ENCODE data around the gene LPP.

Gene LPP

DNA sequence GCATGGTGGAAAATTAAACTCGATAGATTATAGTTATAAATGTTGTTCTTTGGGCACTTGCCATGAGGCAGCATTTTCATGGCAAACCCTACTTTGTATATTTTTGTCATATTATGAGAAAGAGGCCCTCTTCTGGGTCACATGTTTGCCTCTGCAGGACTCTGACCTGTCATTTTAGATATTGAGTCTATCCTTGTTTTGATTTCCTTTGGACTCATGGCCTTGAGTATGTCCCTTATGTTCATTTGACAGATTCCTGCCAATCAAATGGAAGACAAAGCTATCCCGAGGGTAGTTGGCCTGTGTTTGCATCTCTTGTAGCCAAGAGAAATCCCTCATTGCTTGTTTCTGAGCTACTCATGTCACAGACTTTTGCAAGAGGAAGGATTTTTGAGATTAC is 226.3 kb downstream of the LPP start:
- DNase-seq = no peak

DNA sequence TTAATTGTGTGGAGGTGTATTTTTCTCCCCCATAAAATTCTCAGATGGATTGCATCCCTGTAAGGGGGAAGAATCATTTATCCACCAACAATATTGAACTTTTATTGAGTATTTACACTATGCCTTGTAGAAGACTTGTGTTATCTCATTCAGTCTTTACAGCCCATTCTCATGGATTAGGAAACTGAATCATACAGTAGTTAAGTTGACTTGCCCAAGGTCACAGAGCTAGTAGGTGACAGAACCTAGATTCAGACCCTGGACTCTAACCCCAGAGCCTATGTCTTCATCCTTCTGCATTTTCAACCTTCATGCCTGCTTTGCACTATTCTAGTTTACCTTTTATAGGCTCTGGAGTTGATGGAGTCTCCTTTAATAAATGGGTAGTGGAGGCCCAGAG is 226.8 kb downstream of the LPP start:
- no peak for DNase-seq

DNA sequence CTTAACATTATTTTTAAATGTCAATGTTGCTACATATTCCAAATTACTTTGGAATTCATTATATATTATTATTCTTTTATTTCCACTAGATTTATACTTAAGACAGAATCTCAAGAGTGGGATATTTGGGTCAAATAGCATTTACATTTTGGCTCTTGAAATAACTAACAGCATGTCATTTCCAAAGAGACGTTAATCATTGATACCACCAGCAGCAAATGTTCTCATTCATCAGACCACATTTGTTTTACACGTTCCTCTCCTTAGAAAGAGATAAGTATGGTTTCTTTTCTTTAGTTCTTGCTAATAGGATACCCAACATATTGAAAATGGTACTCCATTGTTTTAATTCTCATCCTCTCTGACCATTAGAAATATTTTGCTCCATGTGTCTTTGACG is 229.8 kb downstream of the LPP start:
- DNase-seq = no peak

DNA sequence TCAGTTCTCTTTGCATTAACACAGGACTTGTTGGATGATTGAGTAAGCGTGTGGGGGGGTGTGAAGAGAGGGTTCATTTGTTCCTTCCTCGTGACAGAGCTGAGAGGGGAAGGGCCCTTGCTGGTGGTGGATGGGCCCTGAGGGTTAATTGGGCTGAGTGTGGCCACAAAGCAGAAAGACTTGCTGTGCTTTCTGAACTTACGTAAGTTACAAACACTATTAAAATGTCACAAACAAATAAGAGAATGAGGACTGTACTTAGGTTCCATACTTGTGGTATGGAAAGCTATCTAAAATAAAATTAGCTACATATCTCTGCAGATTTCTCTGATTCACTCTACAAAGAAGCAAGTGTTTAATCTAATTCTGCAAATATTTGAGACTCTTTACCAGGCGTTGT is 231.3 kb downstream of the LPP start:
- no peak for DNase-seq

DNA sequence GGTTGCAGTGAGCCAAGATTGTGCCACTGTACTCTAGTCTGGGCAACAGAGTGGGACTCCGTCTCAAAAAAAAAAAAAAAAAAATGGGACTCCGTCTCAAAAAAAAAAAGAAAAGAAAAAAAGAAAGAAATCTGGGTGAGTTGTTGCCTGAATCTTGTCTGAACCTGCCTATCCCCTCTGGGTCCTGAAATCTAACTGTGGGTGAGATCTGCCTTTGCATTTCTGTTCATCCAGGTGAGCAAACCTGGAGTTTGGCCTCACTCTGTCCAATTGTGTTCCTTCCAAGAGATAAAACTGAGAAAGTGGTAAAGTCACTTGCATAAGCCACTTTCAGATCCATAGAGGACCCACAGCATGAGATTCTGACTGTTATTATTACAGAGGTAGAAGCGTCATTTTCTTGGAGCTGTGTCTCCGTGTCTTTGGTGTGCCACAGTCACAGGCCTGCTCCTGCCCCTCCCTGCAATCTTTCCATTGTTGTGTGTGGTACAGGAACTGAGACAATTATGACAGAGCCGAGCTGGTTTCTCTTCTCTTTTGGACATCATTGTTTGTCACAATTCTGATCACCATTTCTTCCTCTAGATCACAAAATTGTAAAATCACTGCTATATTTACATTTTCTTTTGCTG is 235.9 kb downstream of the LPP start:
- no peak for DNase-seq

DNA sequence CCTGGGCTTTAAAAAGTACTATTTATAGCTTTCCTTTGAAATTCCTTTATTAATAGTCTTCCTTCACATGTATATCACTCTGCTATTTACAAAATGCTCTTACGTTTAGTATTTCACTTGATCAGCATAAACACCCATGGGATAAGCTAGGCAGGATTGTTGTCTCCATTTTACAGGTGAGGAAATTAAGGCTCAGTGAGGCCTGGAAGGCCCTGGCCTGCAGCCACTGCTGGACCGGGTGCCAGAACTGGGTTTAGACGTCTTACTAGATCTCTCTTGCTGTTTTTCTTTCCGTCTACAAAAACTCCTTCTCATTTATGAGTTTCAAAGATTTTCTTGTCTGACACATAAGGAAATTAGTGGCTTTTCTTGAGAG is 236.4 kb downstream of the LPP start:
- no peak for DNase-seq

DNA sequence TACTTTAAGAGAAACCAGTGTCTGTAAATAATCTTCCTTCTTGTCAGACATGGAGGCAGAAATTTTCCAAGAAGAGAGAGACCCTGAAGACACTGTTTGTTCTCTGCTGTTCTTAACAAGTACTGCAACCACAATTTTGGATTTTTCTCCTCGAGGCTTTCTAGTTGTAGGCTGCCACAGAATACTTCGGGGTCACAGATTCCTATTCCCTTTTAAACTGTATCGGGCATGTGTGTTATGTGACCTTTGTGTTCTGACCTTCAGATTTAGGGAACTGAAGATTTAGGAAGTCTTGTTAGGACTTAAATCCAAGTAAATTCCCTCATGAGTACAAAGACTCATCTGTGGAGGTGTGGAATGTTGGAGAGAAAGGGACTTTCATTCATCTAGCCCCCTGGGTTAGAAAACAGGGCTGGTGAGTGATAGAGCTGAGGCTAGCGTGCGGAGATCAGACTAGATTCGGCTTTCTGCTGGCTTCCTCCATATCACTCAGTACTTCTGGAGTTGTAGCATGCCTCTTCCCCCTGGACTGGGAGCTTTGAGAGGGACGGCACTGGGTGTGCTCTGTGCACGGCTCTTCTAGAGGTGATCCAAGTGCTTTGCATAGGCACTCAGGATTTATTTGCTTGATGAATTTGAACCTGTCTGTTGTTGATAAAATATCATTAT is 237.0 kb downstream of the LPP start:
- DNase-seq = no peak

DNA sequence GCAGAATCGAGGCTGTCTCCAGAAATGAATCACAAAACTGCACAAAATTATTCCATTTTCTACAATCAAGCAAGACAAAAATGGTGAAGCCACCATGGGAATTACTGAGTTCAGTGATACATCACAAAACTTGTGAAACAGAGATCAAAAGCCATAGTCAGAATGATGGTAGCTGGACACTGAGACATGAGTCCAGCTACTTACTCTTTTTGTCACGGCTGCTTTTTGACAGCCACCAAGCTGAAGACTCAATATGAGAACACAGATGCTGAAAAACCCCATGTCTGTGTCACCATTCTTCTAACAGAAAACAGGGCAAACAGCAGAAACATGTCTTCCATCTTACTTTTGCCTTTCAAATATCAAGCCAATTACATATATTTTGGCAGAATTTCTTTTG is 237.6 kb downstream of the LPP start:
- DNase-seq = no peak

DNA sequence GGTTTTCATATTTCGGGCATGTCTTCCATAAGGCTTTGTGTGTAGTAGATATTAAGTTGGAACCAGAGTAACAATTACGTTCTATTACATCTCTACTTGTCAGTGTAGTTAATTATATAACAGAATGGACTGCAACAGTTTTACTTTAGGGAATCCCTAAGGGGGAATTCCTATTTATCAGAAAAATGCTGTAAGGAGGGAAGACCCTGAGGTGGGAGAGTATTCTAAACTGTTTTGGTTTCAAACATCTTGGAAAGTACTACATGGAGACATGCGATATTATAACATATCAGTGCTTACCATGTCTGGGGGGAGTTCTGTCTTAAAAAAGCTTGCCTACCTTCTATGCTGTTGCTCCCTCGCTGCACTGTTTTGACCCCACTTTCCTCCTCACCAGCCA is 238.1 kb downstream of the LPP start:
- no peak for DNase-seq

DNA sequence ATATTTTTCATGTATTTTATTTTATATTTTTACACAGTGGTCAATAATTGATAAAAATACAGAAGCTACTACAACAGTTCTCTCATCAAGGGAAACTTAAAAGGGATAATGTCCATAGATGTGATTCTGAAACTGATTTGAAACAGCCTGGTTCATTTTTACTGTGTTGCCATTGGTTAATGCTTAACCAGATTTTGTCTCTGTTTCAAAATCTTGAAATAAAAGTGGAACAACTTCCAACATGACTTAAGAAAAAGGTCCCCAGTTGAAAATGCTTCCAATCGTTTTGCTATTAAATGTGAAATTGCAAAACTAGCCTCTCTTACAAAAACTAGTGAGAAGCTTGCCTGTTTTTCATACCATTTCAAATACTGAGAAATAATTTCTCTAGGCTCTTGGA is 240.7 kb downstream of the LPP start:
- no peak for DNase-seq

DNA sequence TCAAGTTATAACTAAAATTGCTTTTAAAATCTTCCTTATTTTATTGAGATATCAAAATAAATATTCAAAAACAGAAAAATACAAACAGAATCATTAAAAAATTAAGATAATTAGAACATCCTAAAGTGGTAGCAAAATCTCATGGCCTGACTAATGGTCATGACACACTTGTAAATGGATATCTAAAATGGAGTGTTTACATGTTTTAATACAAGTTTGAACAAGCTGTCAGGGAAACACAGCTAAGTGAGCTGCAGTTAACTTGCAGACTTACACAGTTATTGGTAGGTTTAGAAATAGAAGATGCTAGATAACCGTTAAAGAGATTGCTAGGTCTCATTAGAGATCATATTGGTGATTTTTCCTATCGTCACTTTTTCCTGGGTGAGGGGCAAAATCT is 242.3 kb downstream of the LPP start:
- DNase-seq = no peak

DNA sequence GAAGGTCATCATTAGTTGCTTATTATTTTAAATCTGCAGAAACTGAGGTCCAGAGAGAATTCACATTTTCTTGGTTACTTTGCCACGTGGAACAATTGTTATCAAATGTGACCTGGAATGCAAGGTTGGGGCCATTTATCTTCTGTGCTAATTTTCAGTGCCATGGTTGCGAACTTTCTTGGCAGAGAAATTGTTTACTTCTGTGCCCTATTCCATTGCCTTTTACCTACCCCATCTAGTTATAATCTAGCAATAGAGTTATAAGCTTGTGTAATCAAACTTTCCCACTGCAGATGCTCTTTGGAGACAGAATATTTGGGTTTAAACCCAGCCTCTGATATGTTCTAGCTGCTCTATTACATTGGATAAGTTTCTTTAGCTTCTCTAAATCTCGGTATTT is 242.9 kb downstream of the LPP start:
- DNase-seq = no peak

DNA sequence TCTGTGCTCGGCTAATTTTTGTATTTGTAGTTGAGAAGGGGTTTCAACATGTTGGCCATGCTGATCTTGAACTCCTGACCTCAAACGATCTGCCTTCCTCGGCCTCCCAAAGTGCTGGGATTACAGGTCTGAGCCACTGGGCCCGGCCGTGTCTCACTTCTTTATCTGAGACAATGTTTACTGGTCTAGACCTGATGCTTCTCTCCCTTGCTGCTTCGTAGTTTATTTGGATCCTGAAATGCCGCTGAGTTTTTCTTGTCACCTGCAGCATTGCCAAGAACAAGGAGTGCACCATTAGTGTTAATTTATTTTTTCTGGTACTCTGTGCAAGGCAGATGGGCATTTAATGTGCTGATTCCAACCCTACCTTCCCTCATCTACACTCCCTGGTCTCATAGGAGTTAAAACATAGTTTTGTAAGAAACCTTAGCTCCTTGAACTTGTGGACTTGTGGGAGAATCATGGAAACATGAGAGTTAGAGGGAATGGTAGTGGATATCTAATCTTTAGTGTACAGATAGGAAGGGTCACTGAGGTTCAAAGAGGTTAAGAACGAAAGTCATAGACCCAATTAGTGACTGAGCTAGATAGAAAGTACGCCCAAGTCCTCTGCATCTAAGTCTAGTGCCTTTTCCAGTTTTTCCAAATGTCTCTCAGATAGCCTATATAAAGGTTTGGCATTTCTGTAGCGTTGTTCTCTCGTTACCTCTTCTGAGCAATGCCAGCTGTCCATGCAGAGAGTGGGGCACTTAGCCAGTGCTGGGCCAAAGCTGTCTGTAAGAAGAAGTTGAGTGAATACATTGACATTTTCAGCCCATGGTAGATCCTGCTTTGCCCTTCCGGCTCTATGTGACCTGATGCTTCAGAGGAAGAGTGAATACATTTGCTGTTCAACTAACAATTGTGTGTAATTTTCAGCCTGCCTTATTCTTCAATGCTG is 244.1 kb downstream of the LPP start:
- no peak for DNase-seq

DNA sequence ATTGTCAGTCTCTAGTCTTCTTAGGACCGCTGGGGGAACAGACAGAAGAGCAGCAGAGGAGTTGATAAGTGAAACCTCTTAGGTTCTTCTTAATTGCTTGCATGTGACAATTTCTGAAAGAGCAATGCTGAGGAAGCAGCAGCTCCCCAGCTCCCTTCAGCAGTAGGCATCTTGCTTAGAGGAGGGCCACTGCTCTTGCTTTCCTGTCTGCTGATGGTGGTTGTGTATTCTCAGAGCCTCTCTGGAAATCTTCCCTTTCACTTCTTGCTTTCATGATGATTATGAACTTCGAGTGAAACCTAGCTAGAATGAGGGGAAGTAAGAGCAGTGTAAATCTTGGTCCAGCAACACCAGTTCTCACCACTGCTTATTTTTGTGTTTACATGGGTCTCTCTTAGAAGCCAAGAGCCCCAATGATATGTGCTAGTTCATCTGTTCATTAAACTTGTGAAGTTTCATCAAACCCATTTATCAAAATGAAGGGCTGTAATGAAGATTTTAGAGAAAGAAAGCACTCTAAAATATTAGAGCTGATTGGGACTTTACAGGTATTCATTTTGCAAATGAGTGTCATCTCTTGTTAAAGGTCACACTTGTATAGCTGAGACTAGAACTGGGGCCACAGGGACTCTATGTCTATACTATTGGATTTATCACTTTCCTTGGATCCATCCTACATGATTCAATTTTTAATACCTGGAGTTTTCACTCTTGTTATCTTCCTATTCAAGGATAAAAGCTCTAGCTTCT is 246.7 kb downstream of the LPP start:
- no peak for DNase-seq

DNA sequence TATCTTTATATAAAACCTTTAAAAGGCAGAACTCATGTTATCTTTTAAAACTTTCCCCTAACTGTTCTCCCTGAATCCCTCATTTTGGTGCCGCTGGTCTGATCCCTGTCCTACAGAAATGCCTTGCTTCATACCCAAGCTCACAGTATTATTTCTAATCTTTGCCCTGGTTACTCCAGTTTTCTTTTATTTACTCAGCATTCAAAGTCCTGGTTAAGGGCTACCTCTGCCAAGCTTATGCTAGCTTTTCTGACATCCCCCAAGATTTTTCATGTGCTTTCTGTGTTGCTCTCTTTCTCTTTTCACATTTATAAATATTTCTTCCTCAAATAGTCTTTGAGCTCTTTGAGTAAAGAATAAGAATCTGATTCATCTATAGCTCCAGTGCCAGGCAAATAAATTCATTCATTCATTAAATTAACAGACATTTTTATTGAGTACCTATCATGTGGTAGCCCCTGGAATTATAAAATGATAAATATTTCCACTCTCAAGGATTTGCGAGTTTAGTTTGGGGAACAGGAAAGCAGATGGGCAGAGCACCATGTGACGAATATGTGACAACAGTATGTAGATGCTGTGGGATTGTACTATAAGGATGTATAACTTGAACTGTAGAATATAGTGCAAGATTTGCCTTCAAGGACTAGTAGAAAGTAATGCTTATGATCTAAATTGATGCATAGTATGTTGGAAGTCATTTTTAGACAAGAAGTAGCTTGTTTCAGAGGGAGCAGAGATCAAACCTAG is 247.5 kb downstream of the LPP start:
- DNase-seq = no peak

DNA sequence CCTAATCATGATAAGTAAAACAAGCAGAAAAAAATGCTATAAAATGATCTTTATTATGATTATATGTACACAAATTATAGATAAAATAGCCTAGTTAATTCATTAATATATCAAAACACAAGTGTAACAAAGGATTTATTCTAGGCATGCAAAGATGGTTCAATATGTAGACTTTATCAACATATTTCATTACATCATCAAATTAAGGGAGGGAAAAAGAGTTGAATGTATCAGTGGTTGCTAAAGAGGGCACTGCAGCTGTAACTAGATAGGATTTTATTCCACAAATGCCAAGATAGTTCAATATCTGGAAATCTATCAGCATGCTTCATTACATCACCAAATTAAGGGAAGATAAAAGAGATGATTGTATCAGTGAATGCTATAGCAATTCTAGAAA is 248.3 kb downstream of the LPP start:
- DNase-seq = no peak

DNA sequence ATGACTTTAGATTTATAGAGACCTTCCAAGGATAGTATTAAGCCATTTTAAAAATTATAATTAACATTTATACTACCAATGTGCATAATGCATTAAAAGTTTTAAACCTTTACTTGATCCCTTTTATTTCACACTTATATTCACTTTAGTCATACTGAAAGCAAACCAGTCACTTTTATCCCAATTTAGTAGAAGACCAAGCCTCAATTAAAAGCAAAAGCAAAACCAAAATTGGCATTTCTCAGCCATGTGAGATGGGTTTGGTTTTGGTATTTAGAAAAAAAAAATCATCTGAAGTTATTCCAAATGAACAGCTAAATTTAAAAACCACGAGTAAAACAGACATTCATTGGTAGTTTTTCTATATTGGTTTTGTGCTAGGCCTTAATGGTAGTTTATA is 249.4 kb downstream of the LPP start:
- no peak for DNase-seq

DNA sequence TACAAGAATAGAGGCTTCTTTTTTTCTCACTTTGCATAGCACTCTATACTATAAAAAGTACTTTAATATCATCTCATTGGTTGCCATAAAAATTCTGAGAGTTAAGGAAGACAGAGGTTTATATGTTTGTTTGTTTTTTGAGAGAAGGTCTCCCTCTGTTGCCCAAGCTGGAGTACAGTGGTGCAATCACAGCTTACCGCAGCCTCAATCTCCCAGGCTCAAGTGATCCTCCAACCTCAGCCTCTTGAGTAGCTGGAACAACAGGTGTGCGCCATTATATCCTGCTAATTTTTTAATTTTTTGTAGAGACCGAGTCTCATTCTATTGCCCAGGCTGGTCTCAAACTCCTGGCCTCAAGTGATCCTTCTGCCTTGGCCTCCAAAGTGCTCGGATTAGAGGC is 250.2 kb downstream of the LPP start:
- no peak for DNase-seq

DNA sequence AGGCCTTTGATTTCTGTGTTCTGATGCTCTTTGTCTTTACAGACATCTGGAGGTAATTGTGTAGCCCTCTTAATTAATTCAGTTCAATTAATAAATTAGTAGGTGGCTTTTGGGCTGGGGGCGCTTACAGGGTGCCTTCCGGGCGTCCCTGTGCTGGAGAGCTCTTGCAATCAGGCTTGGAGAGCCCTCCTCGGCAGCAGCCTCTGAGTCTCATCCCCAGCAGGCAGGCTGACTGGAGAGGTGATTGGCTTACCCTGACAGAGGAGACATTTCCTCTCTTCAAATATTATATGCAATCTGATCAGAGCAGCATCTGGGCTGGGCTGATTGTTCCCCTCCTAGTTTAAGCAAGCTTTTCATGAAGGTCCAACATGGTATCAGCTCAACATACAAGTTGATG is 250.7 kb downstream of the LPP start:
- no peak for DNase-seq

DNA sequence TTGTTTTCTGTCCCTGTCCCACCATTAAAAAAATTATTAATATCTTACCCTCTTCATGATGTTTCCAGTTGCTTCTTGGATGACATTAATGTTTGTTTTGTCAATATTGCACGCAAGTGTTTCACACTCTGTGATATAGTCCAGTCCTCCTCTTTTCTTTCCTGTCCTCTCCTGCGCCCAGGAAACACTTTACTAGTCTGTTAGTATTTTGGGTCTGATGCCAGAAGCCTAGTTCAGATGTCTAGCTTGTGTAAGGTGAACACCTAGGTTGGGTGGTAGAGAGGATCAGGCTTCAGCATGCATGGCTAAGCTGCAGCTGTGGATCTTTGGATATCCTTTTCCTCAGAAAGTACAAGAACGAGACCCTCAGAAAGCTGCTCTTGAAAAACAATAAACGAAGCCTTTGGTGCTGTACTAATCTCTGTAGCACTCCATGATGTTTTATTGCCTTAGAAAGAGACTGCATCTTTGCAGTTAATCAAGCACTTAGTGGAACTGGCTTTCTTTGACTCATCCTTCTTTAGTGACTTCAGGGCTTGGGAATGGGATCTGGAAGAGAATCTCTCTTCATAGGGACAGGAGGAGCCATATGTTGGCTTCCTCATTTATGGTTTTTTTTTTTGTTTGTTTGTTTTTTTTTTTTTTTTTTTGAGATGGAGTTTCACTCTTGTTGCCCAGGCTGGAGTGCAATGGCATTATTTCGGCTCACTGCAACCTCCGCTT is 253.4 kb downstream of the LPP start:
- no peak for DNase-seq

DNA sequence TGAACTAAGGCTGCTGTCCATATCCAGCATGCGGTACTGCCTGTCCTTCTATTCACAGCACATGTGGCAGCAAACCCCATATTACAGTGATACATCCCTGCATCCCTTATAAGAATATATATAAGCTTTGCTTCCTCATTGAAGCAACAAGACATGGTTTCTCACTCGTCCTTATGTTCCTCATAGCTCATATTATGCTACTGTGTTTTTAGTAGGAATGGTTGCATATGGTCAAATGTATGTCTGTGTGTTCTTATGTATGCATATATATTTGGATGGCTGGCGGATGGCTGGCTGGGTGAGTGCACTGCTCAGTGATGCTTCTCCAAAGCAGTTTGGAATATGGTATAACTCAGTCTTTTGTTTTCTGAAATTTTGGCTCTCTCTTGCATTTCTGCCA is 254.9 kb downstream of the LPP start:
- no peak for DNase-seq

DNA sequence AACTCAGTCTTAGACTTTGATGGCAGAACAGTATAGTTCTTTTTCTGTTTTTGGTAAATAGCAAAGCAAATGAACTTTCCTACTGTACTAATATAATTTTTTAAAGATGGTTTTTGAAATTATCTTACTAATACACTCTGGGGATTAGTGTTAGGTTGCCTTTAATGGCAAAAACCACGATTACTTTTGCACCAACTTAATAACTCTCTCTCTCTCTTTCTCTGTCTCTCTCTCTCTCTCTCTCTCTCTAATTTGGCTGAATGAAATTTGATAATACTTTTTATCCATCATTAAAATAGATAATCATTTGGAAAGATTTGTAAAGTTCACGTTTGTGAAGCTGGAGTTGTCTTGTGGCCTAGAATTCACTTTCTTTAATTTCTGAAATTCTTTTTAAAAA is 257.8 kb downstream of the LPP start:
- DNase-seq = no peak
